H1 (cell line): ENCODE results near the gene LY86. TPM values are rescaled to one million over a fixed set of nuclear protein-coding genes. Genes with fewer than 3 reads are reported as not detected.

Experiments
- CTCF ChIA-PET: fragments of 300-600 bp; sonication (Branson Sonifier 250); formaldehyde crosslinking; loops from one replicate; lab custom pipeline; 2021; ENCODE audit not compliant: partially characterized antibody; lab: Charles Lee
- POLR2A ChIA-PET: fragments of 300-600 bp; sonication (Branson Sonifier 250); formaldehyde crosslinking; loops from one replicate; lab custom pipeline; 2021; ENCODE audit warnings: inconsistent platforms; ENCODE audit not compliant: partially characterized antibody; lab: Charles Lee
- DNase-seq, 2 experiments: peaks; one replicate each; pipeline versions ENCODE4 v3.0.0 to v3.0.0-alpha.2; 2010 to 2022; ENCODE audit warnings: low spot score in 2 of 2, low read depth in 1 of 2, mixed read lengths in 1 of 2
- FAIRE-seq: peaks from 2 replicates; lab custom pipeline; 2011; peaks lifted over from hg19 to GRCh38; lab: Jason Lieb, UNC
- H2AFZ ChIP-seq: 2 replicates; pipeline ENCODE4 v1.8.1; 2012; ENCODE audit warnings: low read length, inconsistent platforms
- H2AK5ac ChIP-seq: 2 replicates; pipeline ENCODE4 v1.6.1; 2013; ENCODE audit warnings: low read depth, low read length
- H2BK120ac ChIP-seq: replicated peaks from 2 replicates; pipeline ENCODE3; 2013; ENCODE audit warnings: low read depth, low read length, inconsistent platforms
- H2BK12ac ChIP-seq: 2 replicates; pipeline ENCODE4 v1.6.1; 2013; ENCODE audit warnings: low read depth, low read length
- H2BK15ac ChIP-seq: 2 replicates; pipeline ENCODE4 v1.6.1; 2013; ENCODE audit warnings: low read length
- H2BK20ac ChIP-seq: 2 replicates; pipeline ENCODE4 v1.6.1; 2013; ENCODE audit warnings: low read length
- H2BK5ac ChIP-seq: 2 replicates; pipeline ENCODE4 v1.6.1; 2013; ENCODE audit warnings: low read depth, low read length
- H3K14ac ChIP-seq: 2 replicates; pipeline ENCODE4 v1.6.1; 2013; ENCODE audit warnings: inconsistent platforms; ENCODE audit not compliant: insufficient read length
- H3K18ac ChIP-seq: 2 replicates; pipeline ENCODE4 v1.6.1; 2013; ENCODE audit warnings: low read length; ENCODE audit errors: extremely low read depth
- H3K23ac ChIP-seq: 2 replicates; pipeline ENCODE4 v1.6.1; 2013; ENCODE audit warnings: inconsistent platforms; ENCODE audit not compliant: insufficient read length
- H3K23me2 ChIP-seq: 2 replicates; pipeline ENCODE4 v1.6.1; 2013; ENCODE audit warnings: low read depth, low read length
- H3K27ac ChIP-seq: 2 replicates; pipeline ENCODE4 v1.6.1; 2011; ENCODE audit warnings: low read depth, low read length, inconsistent platforms
- H3K27me3 ChIP-seq, 4 experiments: replicated peaks in 1 of 4; 1 replicate in 1 of 4; 2 replicates in 3 of 4; pipeline versions ENCODE4 v1.6.1 to v1.8.1; 2011 to 2013; ENCODE audit warnings: low read length in 3 of 4, mild to moderate bottlenecking in 3 of 4, inconsistent platforms in 2 of 4, mixed read lengths in 2 of 4, moderate library complexity in 1 of 4; ENCODE audit not compliant: control insufficient read depth in 3 of 4, insufficient read depth in 3 of 4; ENCODE audit errors: extremely low read depth in 1 of 4
- H3K36me3 ChIP-seq, 4 experiments: 2 replicates each; pipeline versions ENCODE4 v1.6.1 to v1.8.1; 2011 to 2013; ENCODE audit warnings: mild to moderate bottlenecking in 4 of 4, low read length in 3 of 4, moderate library complexity in 2 of 4, control low read depth in 1 of 4, inconsistent platforms in 1 of 4; ENCODE audit not compliant: insufficient read depth in 4 of 4, control insufficient read depth in 2 of 4
- H3K4ac ChIP-seq: replicated peaks from 2 replicates; pipeline ENCODE3; 2013; ENCODE audit warnings: low read length, low read depth, mixed read lengths, inconsistent platforms; ENCODE audit not compliant: insufficient read length
- H3K4me1 ChIP-seq, 4 experiments: replicated peaks in 1 of 4; 1 replicate in 1 of 4; 2 replicates in 3 of 4; pipeline versions ENCODE4 v1.6.1 to v1.8.1; 2011 to 2013; ENCODE audit warnings: low read length in 3 of 4, inconsistent platforms in 2 of 4, mixed read lengths in 1 of 4; ENCODE audit not compliant: insufficient read depth in 4 of 4, control insufficient read depth in 3 of 4
- H3K4me2 ChIP-seq, 2 experiments: 2 replicates each; pipeline versions ENCODE4 v1.6.1 to v1.8.1; 2011 to 2013; ENCODE audit warnings: low read depth in 2 of 2, low read length in 2 of 2, control low read depth in 1 of 2, inconsistent platforms in 1 of 2, mild to moderate bottlenecking in 1 of 2; ENCODE audit not compliant: insufficient read depth in 1 of 2
- H3K4me3 ChIP-seq, 4 experiments: fragments of 200-600, 300-600 bp in 1 of 4; sonication (generic), shearing (Covaris generic), sonication (Bioruptor Twin) in 1 of 4; 2 replicates each; pipeline versions ENCODE4 v1.5.1 to v1.8.1; 2011 to 2016; ENCODE audit warnings: low read length in 4 of 4, low read depth in 3 of 4, control low read depth in 2 of 4, inconsistent platforms in 2 of 4, mild to moderate bottlenecking in 2 of 4, mixed read lengths in 1 of 4, moderate library complexity in 1 of 4; ENCODE audit not compliant: insufficient read depth in 2 of 4; ENCODE audit errors: extremely low read depth in 1 of 4
- H3K56ac ChIP-seq: replicated peaks from 2 replicates; pipeline ENCODE3; 2013; ENCODE audit warnings: low read depth, mild to moderate bottlenecking, mixed read lengths, low read length, inconsistent platforms; ENCODE audit not compliant: insufficient read length
- H3K79me1 ChIP-seq: 2 replicates; pipeline ENCODE4 v1.6.1; 2013; ENCODE audit warnings: low read depth, low read length, control low read depth
- H3K79me2 ChIP-seq, 2 experiments: 2 replicates each; pipeline versions ENCODE4 v1.6.1 to v1.8.1; 2012 to 2013; ENCODE audit warnings: low read length in 2 of 2, mild to moderate bottlenecking in 2 of 2, inconsistent platforms in 1 of 2; ENCODE audit not compliant: insufficient read depth in 2 of 2, control insufficient read depth in 1 of 2
- H3K9ac ChIP-seq, 4 experiments: replicated peaks in 1 of 4; 1 replicate in 1 of 4; 2 replicates in 3 of 4; pipeline versions ENCODE4 v1.6.1 to v1.8.1; 2011 to 2013; ENCODE audit warnings: low read depth in 3 of 4, low read length in 3 of 4, control low read depth in 2 of 4, mild to moderate bottlenecking in 2 of 4, moderate library complexity in 2 of 4, inconsistent platforms in 1 of 4; ENCODE audit errors: extremely low read depth in 1 of 4
- H3K9me3 ChIP-seq, 2 experiments: 2 replicates each; pipeline versions ENCODE4 v1.6.1 to v1.8.1; 2012 to 2013; ENCODE audit warnings: mild to moderate bottlenecking in 2 of 2, moderate library complexity in 2 of 2, control low read depth in 1 of 2, inconsistent platforms in 1 of 2, low read depth in 1 of 2, low read length in 1 of 2, mixed read lengths in 1 of 2; ENCODE audit not compliant: insufficient read depth in 2 of 2
- H4K20me1 ChIP-seq, 2 experiments: replicated peaks in 1 of 2; 2 replicates each; pipeline versions ENCODE3 to v1.8.1; 2011 to 2013; ENCODE audit warnings: inconsistent platforms in 2 of 2, low read length in 2 of 2, mild to moderate bottlenecking in 1 of 2; ENCODE audit not compliant: insufficient read depth in 2 of 2, control insufficient read depth in 1 of 2
- H4K5ac ChIP-seq: 2 replicates; pipeline ENCODE4 v1.6.1; 2013; ENCODE audit warnings: low read length, low read depth, mixed read lengths, inconsistent platforms; ENCODE audit not compliant: insufficient read length
- H4K8ac ChIP-seq: 2 replicates; pipeline ENCODE4 v1.8.0; 2013; ENCODE audit warnings: mild to moderate bottlenecking, moderate library complexity, low read length, inconsistent platforms; ENCODE audit not compliant: insufficient read depth; ENCODE audit errors: extremely low read depth
- H4K91ac ChIP-seq: replicated peaks from 2 replicates; pipeline ENCODE3; 2013; ENCODE audit warnings: low read length, mixed read lengths, inconsistent platforms; ENCODE audit not compliant: insufficient read length
- POLR2AphosphoS5 ChIP-seq: IDR thresholded peaks from 2 replicates; pipeline ENCODE4 v1.6.1; 2011; ENCODE audit warnings: low read depth, low read length
- RBBP5 ChIP-seq: IDR thresholded peaks from 2 replicates; pipeline ENCODE4 v1.7.1; 2012; ENCODE audit warnings: low read depth, mild to moderate bottlenecking, inconsistent platforms, low read length, moderate library complexity, borderline replicate concordance
- TBP ChIP-seq: IDR thresholded peaks from 2 replicates; pipeline ENCODE4 v1.6.1; 2011; ENCODE audit warnings: low read depth, low read length, improper control_type of control experiment
- WGBS, 2 experiments: shearing (Covaris generic) in 1 of 2; methylation state at CpG; one replicate each; pipeline versions ENCODE4 v1.1.6 to v1.1.7; 2013 to 2015; ENCODE audit warnings: low lambda C conversion rate in 2 of 2, mixed read lengths in 2 of 2, inconsistent platforms in 1 of 2, low coverage in 1 of 2, missing lambda C conversion rate in 1 of 2; ENCODE audit not compliant: insufficient replicate concordance in 2 of 2, insufficient coverage in 1 of 2, insufficient read length in 1 of 2; ENCODE audit errors: extremely low coverage in 1 of 2, missing lambda C conversion rate in 1 of 2; 5-methylcytosine and 5-hydroxymethylcytosine counted together
- polyA plus RNA-seq, 7 experiments: library from polyadenylated mRNA; depleted of rRNA in 3 of 7; stranded (reverse) in 5 of 7; unstranded in 2 of 7; fragments of >200 nt in 5 of 7; fragments of 200-250 nt in 2 of 7; gene quantifications; 1 replicate in 5 of 7; 2 replicates in 1 of 7; 4 replicates in 1 of 7; pipeline versions ENCODE4 v1.2.1 to v1.2.3, GENCODE V29; 2011 to 2013; ENCODE audit warnings: missing spikeins in 2 of 7, mixed read lengths in 2 of 7
- total RNA-seq: library from RNA; stranded (reverse); fragmentation: NEBNext Ultra II Directional; extraction: Animal tissue kit (Norgen Biotek cat#: 25700); gene quantifications from 2 replicates; pipeline ENCODE4 v1.2.1, GENCODE V29; 2021

The LY86 gene
- total and polyA plus RNA-seq, 2 of the 8 experiments (the other 6 are each of a cell fraction or from before 2014, with no cell fraction given) = not detected

DNA sequence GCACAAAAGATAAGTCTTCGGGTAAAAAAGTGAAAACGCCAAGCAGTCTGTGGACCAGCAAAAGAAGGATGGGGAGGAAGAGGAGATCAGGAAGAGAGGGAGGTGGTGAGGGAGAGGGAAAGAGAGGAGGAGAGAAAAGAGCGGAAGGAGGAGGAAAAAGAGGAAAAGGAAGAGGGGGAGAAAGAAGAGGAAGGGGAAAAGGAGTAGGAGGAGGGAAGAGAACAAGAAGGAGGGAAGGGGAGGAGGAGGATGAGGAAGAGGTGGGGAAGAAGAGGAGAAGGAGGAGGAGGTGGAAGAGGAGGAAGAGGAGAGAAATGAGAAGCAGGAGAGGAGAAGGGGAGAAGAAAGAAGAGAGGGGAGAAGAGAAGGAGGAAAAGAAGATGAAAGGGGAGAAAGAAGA lies 6.5 kb downstream of the LY86 start:
- CTCF ChIA-PET = no interaction called here
- TF ChIP-seq RBBP5 (no peak), POLR2AphosphoS5 (no peak), TBP (no peak)

More for the DNA sequence above, 6.5 kb downstream of the LY86 start:
- Histone ChIP-seq H4K20me1 (no peaks in the 10 kb centered on the region), H3K23me2 (no peaks in the 10 kb centered on the region; the same call in 1 of the 2 replicates), H3K23ac (no peak overlapping the region), H2BK20ac (no peak overlapping the region), H2BK15ac (no peak overlapping the region), H2AFZ (no peak overlapping the region), H3K4ac (no peak overlapping the region), H3K9me3 (no peaks in the 10 kb centered on the region), H2BK120ac (no peak overlapping the region), H3K14ac (no peak overlapping the region), H2BK12ac (no peak overlapping the region), H3K4me1 (no peaks in the 10 kb centered on the region), H3K4me3 (no peak overlapping the region), H4K5ac (no peak overlapping the region), H3K79me2 (no peaks in the 10 kb centered on the region), H3K27ac (no peak overlapping the region), H3K27me3 (no peaks in the 10 kb centered on the region), H3K79me1 (no peaks in the 10 kb centered on the region), H4K91ac (no peak overlapping the region), H3K9ac (no peak overlapping the region), H2BK5ac (no peak overlapping the region), H2AK5ac (no peak overlapping the region), H3K18ac (no peak overlapping the region), H3K4me2 (no peak overlapping the region), H3K56ac (no peak overlapping the region), H3K36me3 (no peaks in the 10 kb centered on the region), H4K8ac (no peak overlapping the region)
- DNase-seq (no peak), FAIRE-seq (no peak)
- POLR2A ChIA-PET = no interaction called here
- 82 to 83% methylated on average over 1 to 3 of the region's 3 CpGs for WGBS, 2 experiments
